ENCODE results near the gene EIF2D. TPM values are rescaled to one million over a fixed set of nuclear protein-coding genes. Genes with fewer than 3 reads are reported as not detected.

Gene EIF2D
- 58.6 and 59.4 TPM in 2 replicates for total RNA-seq

GRCh38 chr1:206612129-206612876, at the start of gene EIF2D:
EIF2D (minus strand) TSS chr1:206612465; CDS start chr1:206612342, 123 bp downstream.

GRCh38 chr1:206635080-206635977, 23.1 kb upstream of the EIF2D start, which contains the start of gene DYRK3:
DYRK3 (plus strand) TSS chr1:206635536; CDS start chr1:206635704, 168 bp downstream.

Other genes starting within 250 kb of the EIF2D start
- gene IKBKE, start 142.0 kb downstream of the EIF2D start, total RNA-seq = 11.9 and 12.9 TPM in 2 replicates
- gene RASSF5, start 104.9 kb downstream of the EIF2D start, total RNA-seq = 0.07 and 0.39 TPM in 2 replicates
- gene DYRK3, start 23.1 kb upstream of the EIF2D start, total RNA-seq = 9.9 and 13.2 TPM in 2 replicates
- gene MAPKAPK2, start 72.4 kb upstream of the EIF2D start, total RNA-seq = 41.6 and 47.4 TPM in 2 replicates
- not detected in 2 replicates for gene IL19, start 158.3 kb upstream of the EIF2D start, total RNA-seq
- not detected in 2 replicates for gene IL10, start 160.0 kb upstream of the EIF2D start, total RNA-seq

Measured in mammary microvascular endothelial cell (primary cell).